Measurements from ENCODE around the gene SPIRE1. TPM values are rescaled to one million over a fixed set of nuclear protein-coding genes. Genes with fewer than 3 reads are reported as not detected.

The SPIRE1 gene
- 10 to 100 TPM; 21.9 to 23.6 TPM for total RNA-seq

DNA sequence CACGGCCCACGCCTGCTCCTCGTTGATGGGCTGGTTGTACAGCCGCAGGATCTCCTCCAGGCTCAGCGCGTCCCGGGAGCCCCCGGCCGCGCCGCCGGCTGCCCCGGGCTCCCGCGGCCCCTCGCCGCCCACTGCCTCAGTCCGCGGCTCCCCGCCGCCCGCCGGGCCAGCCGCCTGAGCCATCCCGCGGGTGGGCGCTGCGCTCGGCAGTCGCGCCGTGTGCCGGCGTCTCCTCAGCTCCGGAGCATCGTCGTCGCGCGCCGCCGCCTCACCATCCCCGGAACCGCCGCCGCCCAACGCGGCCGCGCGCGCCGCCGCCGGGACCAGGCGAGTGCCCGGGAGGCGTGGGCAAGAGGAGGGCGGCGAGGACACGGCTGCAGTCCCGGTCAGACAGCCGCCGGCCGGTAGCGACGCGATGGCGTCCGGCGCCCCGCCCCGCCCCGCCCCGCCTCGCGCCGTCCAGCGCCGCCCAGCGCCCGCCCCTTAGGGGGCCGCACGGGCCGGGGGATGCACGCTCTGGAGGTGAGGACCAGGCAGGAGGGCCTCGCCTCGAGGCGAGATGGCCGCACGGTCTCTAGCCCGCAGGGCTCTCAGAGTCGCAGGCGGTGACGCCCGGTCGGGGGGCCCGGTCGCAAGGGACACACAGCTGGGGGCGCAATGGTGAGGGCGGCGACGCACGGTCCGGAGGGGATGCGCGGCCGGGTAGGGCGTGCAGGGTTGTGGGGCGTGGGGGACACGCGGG is at the start of gene SPIRE1:
Gene SPIRE1 (minus strand): TSS at position 424 of the 742 bp plus-strand sequence. CDS start 241 bp downstream, at position 183.
- intact Hi-C loops (cut with DNase I): loop anchor here (5.0 to 10.0 kb wide), 4 partner anchors 44 to 383 kb away; partner anchors contain the start of genes CEP76, PRELID3A and PSMG2
- Histone ChIP-seq H3K4me1 (replicated peaks) (no peaks in the 10 kb centered on the region), H3K4me3 (peak within 1 kb of the TSS; percentile 83 to 84), H3K27ac (peak within 1 kb of the TSS; percentile 93 to 97), H3K27me3 (replicated peaks; ENCODE audit: insufficient read depth) (no peaks in the 10 kb centered on the region), H3K9me3 (no peaks in the 10 kb centered on the region), H3K36me3 (no peaks in the 10 kb centered on the region)
- WGBS: under 1% methylated on average over 78 of the region's 112 CpGs
- TF ChIP-seq, protein P1, sequence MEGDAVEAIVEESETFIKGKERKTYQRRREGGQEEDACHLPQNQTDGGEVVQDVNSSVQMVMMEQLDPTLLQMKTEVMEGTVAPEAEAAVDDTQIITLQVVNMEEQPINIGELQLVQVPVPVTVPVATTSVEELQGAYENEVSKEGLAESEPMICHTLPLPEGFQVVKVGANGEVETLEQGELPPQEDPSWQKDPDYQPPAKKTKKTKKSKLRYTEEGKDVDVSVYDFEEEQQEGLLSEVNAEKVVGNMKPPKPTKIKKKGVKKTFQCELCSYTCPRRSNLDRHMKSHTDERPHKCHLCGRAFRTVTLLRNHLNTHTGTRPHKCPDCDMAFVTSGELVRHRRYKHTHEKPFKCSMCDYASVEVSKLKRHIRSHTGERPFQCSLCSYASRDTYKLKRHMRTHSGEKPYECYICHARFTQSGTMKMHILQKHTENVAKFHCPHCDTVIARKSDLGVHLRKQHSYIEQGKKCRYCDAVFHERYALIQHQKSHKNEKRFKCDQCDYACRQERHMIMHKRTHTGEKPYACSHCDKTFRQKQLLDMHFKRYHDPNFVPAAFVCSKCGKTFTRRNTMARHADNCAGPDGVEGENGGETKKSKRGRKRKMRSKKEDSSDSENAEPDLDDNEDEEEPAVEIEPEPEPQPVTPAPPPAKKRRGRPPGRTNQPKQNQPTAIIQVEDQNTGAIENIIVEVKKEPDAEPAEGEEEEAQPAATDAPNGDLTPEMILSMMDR (IDR thresholded peaks at IDR 0.05): peak in 3 of 4 experiments; percentile 22 to 31 (median 25)
- TF ChIP-seq POLR2AphosphoS5 (IDR thresholded peaks at IDR 0.05) (peak; percentile 21), POLR2A (IDR thresholded peaks at IDR 0.05) (peak; percentile 79)
- DNase-seq (ENCODE audit: low spot score): peak; percentile 67

DNA sequence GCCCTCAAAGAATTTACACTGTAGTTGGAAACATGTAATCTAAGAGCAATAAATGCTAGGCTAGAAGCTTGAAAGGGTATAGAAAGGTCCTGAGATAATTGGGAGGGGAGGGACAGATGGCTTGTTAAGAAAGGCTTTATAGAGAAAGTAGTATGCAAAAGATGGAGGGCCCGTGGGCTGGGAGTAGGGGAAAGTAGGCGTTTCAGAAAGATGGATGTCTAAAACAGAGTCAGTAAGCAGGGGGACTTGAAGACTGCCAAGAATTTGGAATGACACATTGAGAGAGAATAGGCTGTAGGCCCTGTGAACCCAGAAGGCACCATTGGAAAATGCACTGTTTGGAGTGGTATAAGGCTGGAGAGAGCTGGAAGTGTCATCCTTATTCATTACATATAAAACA is 45.8 kb upstream of the SPIRE1 start:
- H3K4me1 ChIP-seq (replicated peaks): peaks cover 8% of the 10 kb centered on the region
- intact Hi-C loops (cut with DNase I): loop anchor here (5.0 kb wide), 1 partner anchor 46 kb away; the partner anchor contains the start of gene SPIRE1
- H3K27me3 ChIP-seq (replicated peaks; ENCODE audit: insufficient read depth): no peaks in the 10 kb centered on the region
- WGBS: 1% methylated on average over 2 of the region's 2 CpGs
- peak overlapping the region; percentile 93 to 96 for H3K27ac ChIP-seq
- peaks cover 0 to 3% of the 10 kb centered on the region in 2 donors for H3K36me3 ChIP-seq
- H3K4me3 ChIP-seq: peak overlapping the region; percentile 83 to 91
- H3K9me3 ChIP-seq: no peaks in the 10 kb centered on the region
- no peak for TF ChIP-seq POLR2AphosphoS5 (IDR thresholded peaks at IDR 0.05)
- TF ChIP-seq POLR2A (IDR thresholded peaks at IDR 0.05): no peak
- TF ChIP-seq, protein P1 (IDR thresholded peaks at IDR 0.05): no peak
- DNase-seq (ENCODE audit: low spot score): no peak

DNA sequence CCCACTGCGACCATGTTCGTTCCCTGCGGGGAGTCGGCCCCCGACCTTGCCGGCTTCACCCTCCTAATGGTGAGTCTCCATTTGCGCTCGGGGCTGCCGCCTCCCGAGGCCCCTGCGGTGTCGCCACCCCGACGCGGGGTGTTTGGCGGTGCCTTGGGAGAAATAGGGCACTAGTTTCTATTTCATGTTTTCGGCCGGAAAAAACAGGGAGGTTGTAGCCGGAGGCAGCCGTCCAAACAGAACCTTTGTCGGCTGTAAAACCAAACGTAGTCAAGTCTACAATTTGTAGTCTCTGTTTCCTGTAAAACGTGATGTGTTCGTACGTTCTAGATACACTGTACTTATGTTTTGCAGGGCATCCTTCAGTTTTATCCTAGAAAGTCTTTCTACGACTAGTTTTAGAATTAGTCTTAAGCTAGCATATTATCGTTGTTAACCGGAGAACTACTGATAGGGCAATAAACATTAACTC is 45.2 kb upstream of the SPIRE1 start:
- H3K9me3 ChIP-seq: no peaks in the 10 kb centered on the region
- H3K36me3 ChIP-seq: peaks cover 0 to 3% of the 10 kb centered on the region in 2 donors
- H3K27me3 ChIP-seq (replicated peaks; ENCODE audit: insufficient read depth): no peaks in the 10 kb centered on the region
- H3K27ac ChIP-seq: peak overlapping the region; percentile 93 to 96
- TF ChIP-seq POLR2A (IDR thresholded peaks at IDR 0.05) (no peak), POLR2AphosphoS5 (IDR thresholded peaks at IDR 0.05) (no peak)
- TF ChIP-seq, protein P1 (IDR thresholded peaks at IDR 0.05): no peak
- intact Hi-C loops (cut with DNase I): loop anchor here (5.0 kb wide), 1 partner anchor 46 kb away; the partner anchor contains the start of gene SPIRE1
- no peak for DNase-seq (ENCODE audit: low spot score)
- WGBS: under 1% methylated on average over 28 of the region's 28 CpGs
- peaks cover 8% of the 10 kb centered on the region for H3K4me1 ChIP-seq (replicated peaks)
- H3K4me3 ChIP-seq: peak overlapping the region; percentile 83 to 91

DNA sequence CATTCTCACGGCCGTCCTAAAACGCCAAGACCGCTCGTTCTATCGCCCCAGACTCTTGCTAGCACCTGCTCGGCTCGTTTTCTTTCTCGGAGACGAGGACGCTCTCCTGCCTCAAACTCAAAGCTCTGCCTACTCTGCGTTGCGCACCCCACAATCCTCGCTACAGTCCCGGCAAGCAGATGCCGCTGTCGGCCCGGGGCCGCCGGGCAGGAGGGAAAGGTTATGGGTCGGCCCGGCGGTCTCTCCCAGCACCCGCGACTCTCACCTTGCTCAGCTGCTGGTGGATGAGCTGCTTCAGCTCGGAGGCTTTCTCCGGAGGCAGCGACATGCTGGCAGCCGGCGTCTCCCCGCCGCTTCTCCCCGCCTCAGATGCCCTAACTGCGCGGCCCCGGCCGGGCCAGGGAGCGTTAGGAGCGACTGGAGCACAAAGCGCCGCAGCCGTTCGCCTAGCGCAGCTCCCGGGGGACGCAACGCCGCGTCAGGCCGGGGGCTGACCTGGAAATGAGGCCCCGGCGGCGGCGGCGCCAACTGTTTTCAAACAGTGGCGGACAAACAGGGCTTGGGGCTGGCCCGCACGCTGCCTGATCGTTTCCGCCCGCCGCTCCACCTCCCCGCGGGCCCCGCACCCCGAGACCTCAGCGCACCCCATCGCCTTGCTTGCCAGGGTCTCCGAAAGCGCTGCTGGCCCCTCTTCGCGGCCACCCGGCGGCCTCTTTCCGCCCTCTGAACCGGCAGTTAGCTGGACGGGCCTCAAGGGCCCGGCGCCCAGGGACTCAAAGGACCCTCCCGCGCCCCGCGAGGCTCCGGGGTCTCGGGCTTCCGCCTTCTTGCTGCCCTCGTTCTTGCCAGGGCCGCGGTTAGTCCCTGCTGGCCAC is 44.6 kb upstream of the SPIRE1 start, which contains the start of the genes CEP76 and PSMG2:
Gene CEP76 (minus strand): TSS at position 503 of the 875 bp plus-strand sequence. CDS start 175 bp downstream, at position 328.
Gene PSMG2 (plus strand): TSS at position 822 of the 875 bp plus-strand sequence. CDS start 66 bp downstream, outside the sequence.
- under 1% methylated on average over 63 of the region's 89 CpGs for WGBS
- H3K9me3 ChIP-seq: no peaks in the 10 kb centered on the region
- peak within 1 kb of the TSS; percentile 83 to 91 for H3K4me3 ChIP-seq
- H3K36me3 ChIP-seq: peaks cover 0 to under 1% of the 10 kb centered on the region in 2 donors
- intact Hi-C loops (cut with DNase I): loop anchor here (5.0 kb wide), 1 partner anchor 45 kb away; the partner anchor contains the start of gene SPIRE1
- H3K27ac ChIP-seq: peak within 1 kb of the TSS; percentile 93 to 96
- H3K27me3 ChIP-seq (replicated peaks; ENCODE audit: insufficient read depth): no peaks in the 10 kb centered on the region
- peaks cover 8% of the 10 kb centered on the region for H3K4me1 ChIP-seq (replicated peaks)
- TF ChIP-seq POLR2A (IDR thresholded peaks at IDR 0.05) (peak; percentile 75), POLR2AphosphoS5 (IDR thresholded peaks at IDR 0.05) (peak; percentile 66)
- TF ChIP-seq, protein P1 (IDR thresholded peaks at IDR 0.05): no peak
- DNase-seq (ENCODE audit: low spot score): peak; percentile 81

Measured in prostate gland (tissue), 2 donors.